ENCODE results near the gene TTC6.

TTC6 gene

DNA sequence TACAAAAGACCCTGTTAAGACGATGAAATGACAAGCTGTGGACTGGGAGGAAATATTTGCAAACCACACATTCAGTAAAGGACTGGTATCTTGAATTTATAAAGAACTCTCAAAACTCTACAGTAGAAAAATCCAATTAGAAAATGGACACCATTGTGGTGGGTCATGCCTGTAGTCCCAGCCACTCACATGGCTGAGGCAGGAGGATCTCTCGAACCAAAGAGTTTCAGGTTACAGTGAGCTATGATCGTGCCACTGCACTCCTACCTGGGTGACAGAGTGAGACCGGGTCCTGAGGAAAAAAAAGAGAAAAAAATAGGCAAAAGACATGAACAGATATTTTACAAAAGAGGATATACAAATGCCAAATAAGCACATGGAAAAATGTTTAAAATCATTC, 41.9 kb downstream of the TTC6 start:
- no peak for DNase-seq

DNA sequence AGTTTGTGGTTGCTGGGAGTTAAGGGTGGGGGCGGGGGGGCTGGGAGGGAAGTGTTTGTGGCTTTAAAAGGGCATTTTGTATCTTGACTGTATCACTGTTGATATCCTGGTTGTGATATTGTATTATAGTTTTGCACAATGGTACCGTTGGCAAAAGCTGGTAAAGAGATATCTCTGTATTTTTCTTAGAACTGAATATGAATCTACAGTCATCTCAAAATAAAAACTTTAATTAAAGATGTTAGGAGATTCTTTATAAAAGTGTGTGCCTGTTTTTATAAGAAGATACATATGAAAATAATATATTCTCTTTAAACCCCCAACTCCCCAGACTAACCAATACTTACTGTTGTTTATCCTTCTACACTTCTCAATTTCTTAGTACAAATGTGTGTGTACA, 43.2 kb downstream of the TTC6 start:
- DNase-seq = no peak

DNA sequence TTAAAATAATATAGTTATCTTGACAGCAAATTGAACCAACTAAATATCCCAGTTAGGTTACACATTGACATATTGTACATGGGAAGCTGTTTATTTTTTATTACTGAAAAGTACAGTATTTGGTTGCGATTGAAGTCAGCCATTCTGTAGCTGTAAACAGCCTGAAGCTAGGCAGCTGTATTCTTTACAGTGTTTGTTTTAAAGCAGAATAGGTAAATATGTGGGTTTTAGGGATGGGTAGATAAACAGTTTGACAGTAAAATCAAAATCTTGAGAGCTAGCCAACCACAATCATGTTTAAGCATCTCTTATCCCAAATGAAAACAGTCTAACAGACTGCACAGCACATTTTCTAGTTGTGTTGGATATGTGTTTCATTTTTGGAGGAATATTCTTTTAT, 45.7 kb downstream of the TTC6 start:
- DNase-seq = no peak

DNA sequence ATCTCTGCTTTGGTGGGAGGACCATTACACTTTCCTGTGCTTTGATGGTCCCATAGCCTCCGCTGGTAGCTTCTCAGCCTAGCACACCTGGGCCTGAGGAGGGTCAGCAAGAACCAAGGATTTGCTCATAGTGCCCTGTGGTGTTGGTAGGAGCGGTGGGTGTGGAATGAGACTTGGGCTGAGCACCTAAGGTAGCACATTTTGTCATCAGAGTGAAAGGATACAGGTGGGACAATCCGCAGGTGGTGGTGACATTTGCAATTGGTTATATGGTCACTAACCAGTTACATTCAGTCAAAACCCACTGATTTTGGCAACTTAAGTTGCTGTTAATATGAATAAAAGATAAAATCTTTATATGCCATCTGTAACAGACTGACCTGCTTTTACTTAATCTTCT, 46.7 kb downstream of the TTC6 start:
- DNase-seq = no peak

DNA sequence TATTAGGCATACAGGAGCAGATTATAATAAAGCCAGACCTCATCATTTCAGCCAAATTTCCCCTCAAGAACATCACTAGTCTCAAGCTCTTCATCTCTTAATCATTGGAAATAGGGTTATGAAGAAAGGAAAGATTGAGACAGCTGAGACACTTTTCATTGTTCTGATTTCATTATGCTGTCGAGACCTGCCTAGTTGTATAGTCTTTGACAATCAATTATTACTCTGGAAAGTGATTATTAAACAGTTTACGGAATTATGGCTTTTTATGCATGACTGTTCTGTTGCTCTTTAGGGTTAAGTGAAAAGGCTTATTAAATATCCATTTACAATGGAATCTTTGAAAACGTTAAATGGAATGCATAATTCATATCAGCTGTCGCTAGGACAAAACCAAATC, 48.3 kb downstream of the TTC6 start:
- DNase-seq = no peak
